Activated T-helper 1 cell treated with anti-CD3 and anti-CD28 coated beads, Interleukin-2, amount 50 U/mL, for 16 hours (primary cell): ENCODE data around the gene IGFBP2.

Source experiments
- DNase-seq, 2 donors: peaks; one replicate each; pipeline ENCODE4 v3.0.0-alpha.2; 2020; ENCODE audit warnings: low read depth in 1 of 2, low spot score in 1 of 2

The IGFBP2 gene

GRCh38 chr2:216700088-216700567 is 66.9 kb downstream of the IGFBP2 start:
- DNase-seq, result no peak

- DNase-seq, result no peak
Observed at GRCh38 chr2:216700781-216701180, 67.6 kb downstream of the IGFBP2 start.

GRCh38 chr2:216701544-216701943 is 68.3 kb downstream of the IGFBP2 start:
- DNase-seq, result no peak

- no peak for DNase-seq
Observed at GRCh38 chr2:216702756-216703155, 69.5 kb downstream of the IGFBP2 start.

GRCh38 chr2:216710551-216711301 is 77.5 kb downstream of the IGFBP2 start:
- no peak for DNase-seq

- no peak for DNase-seq
Observed at GRCh38 chr2:216711348-216711747, 78.1 kb downstream of the IGFBP2 start.

- no peak for DNase-seq
Observed at GRCh38 chr2:216713691-216714336, 80.6 kb downstream of the IGFBP2 start.
